Ascending aorta (tissue), 2 donors: ENCODE results near the gene BLACAT1. TPM values are rescaled to one million over a fixed set of nuclear protein-coding genes. Genes with fewer than 3 reads are reported as not detected.

ENCODE experiments used
- DNase-seq, 2 donors: peaks; one replicate each; pipeline ENCODE4 v3.0.0-alpha.2; 2019; ENCODE audit warnings: low spot score in 2 of 2
- H3K27ac ChIP-seq, 2 donors: fragments of 200-600 bp; sonication (generic); one replicate each; pipeline ENCODE4 v1.5.1; 2016 to 2017; ENCODE audit warnings: mild to moderate bottlenecking in 1 of 2
- H3K27me3 ChIP-seq: fragments of 200-600 bp; sonication (generic); one replicate; pipeline ENCODE4 v1.5.1; 2017
- H3K36me3 ChIP-seq, 2 donors: fragments of 200-600 bp; sonication (generic); one replicate each; pipeline ENCODE4 v1.5.1; 2016
- H3K4me1 ChIP-seq, 2 donors: fragments of 200-600 bp; sonication (generic); one replicate each; pipeline ENCODE4 v1.5.1; 2016 to 2017; ENCODE audit warnings: mild to moderate bottlenecking in 1 of 2
- H3K4me3 ChIP-seq, 2 donors: fragments of 200-600 bp; sonication (generic); one replicate each; pipeline ENCODE4 v1.5.1; 2016 to 2017; ENCODE audit warnings: mild to moderate bottlenecking in 1 of 2
- H3K9me3 ChIP-seq, 2 donors: fragments of 200-600 bp; sonication (generic); one replicate each; pipeline ENCODE4 v1.5.1; 2016
- intact Hi-C: fragments of 100-400 bp; cut with DNase I; formaldehyde crosslinking; loops from one replicate; pipeline ENCODE4 v1.15.1; 2023
- total RNA-seq: library from RNA; depleted of rRNA; stranded (reverse); fragments of >200 nt; gene quantifications from one replicate; pipeline ENCODE4 v1.1.0, GENCODE V29; 2016
- TF ChIP-seq, protein P1 (sequence below), 3 experiments: fragments of 200-600 bp in 2 of 3; fragments of 450-650 bp in 1 of 3; sonication (generic) in 2 of 3; IDR thresholded peaks; one replicate each; pipeline ENCODE4 v1.5.1; 2016 to 2019; ENCODE audit warnings: antibody characterized with exemption in 3 of 3, mild to moderate bottlenecking in 1 of 3, moderate library complexity in 1 of 3

BLACAT1 gene
- total RNA-seq, 1 donor from 2014 or later, result not detected

DNA sequence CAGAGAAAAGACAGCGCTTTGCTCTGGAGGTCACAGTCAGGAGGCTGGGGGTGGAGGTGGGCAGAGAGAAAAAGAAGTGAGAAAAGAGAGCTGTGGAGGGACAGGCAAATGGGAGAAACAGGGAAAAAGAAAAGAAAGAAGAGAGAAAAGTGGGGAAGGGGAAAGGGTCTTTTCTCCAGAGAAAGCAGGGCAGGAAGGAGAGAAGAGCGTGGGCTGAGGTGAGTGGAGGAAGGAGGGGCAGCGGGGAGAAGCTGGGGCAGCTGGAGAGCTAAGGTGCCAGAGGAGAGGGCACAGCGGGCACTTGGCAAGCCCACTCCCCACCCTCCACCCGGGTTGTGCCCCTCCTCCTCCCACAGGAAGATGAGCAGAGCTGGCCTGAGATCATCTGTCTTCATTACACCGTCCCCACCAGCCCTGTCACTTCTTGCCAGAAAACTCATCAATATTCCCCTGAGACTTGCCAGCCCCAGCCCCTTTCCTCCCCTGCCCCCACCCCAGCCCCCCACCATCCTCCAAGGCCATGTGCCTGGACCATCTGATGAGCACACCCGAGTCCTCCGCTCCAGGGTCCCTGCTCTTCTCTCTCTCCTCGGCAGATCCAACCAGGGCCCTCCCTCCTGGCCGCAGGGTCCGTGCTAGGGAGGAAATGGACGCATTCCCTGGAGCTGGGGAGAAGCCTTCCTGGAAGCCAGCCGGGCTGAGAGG, 17.0 kb upstream of the BLACAT1 start:
- H3K36me3 ChIP-seq, result no peaks in the 10 kb centered on the region
- H3K27ac ChIP-seq, result no peak overlapping the region
- H3K9me3 ChIP-seq, result peaks cover 0 to 7% of the 10 kb centered on the region in 2 donors
- H3K4me3 ChIP-seq, result no peak overlapping the region
- intact Hi-C loops, result no loop called here
- no peak for DNase-seq
- H3K27me3 ChIP-seq, result no peaks in the 10 kb centered on the region
- H3K4me1 ChIP-seq, result peaks cover 0 to 3% of the 10 kb centered on the region in 2 donors
- TF ChIP-seq, protein P1, sequence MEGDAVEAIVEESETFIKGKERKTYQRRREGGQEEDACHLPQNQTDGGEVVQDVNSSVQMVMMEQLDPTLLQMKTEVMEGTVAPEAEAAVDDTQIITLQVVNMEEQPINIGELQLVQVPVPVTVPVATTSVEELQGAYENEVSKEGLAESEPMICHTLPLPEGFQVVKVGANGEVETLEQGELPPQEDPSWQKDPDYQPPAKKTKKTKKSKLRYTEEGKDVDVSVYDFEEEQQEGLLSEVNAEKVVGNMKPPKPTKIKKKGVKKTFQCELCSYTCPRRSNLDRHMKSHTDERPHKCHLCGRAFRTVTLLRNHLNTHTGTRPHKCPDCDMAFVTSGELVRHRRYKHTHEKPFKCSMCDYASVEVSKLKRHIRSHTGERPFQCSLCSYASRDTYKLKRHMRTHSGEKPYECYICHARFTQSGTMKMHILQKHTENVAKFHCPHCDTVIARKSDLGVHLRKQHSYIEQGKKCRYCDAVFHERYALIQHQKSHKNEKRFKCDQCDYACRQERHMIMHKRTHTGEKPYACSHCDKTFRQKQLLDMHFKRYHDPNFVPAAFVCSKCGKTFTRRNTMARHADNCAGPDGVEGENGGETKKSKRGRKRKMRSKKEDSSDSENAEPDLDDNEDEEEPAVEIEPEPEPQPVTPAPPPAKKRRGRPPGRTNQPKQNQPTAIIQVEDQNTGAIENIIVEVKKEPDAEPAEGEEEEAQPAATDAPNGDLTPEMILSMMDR (IDR thresholded peaks at IDR 0.05), result no peak

DNA sequence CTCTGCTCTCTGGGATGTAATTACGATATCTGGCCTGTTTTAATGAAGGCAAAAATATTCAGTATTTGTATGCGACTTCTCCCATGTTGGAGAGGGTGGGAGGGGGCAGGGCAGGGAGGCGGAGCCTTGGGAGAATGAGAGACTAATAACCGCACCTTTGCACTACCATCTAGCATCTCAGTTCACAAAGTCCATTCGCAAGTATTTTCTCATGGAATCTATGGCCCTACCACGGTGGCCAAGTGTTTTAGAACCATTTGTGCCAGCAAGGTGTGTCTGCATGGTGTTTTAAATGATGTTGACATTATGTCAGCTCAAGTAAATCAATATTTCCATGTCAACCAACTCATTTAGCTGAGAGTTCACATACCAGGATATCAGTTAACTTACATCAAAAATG, 14.3 kb upstream of the BLACAT1 start:
- no peak overlapping the region for H3K4me3 ChIP-seq
- DNase-seq, result no peak
- H3K4me1 ChIP-seq, result no peaks in the 10 kb centered on the region
- H3K27ac ChIP-seq, result no peak overlapping the region
- TF ChIP-seq, protein P1 (IDR thresholded peaks at IDR 0.05), result no peak
- H3K9me3 ChIP-seq, result peaks cover 0 to 2% of the 10 kb centered on the region in 2 donors
- H3K36me3 ChIP-seq, result no peaks in the 10 kb centered on the region
- intact Hi-C loops, result no loop called here
- no peaks in the 10 kb centered on the region for H3K27me3 ChIP-seq

DNA sequence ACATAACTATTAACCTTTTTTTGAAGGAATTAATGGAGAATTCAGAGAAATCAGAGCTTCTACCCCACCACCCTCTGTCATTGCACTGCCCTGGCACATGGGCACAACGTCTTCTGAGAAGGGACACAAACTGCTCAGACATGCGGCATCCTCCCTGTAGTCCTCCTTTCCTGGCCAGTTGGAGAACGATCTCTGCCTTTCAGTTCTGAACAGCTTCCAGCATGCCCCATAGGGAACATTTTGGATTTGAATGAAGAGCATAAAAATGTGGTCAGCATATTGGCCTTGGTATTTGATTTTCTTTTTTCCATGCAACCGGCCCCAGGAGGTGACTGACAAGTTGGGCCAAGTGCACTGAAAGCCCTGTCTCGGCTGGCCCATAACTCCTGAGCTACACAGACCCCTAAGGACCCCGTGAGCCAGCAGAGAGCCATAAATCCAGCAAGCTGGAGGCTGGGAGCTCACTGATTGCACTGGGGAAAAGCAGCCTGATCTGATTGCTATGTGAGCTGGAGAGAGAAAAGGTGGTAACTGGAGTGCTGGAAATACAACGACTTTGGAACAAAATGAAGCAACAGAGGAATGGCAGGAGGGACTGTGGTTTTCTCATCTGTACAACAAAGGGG, 10.9 kb upstream of the BLACAT1 start:
- H3K27me3 ChIP-seq, result no peaks in the 10 kb centered on the region
- H3K36me3 ChIP-seq, result no peaks in the 10 kb centered on the region
- no peaks in the 10 kb centered on the region for H3K9me3 ChIP-seq
- no peak for DNase-seq
- intact Hi-C loops, result no loop called here
- no peak overlapping the region for H3K27ac ChIP-seq
- H3K4me3 ChIP-seq, result no peak overlapping the region
- H3K4me1 ChIP-seq, result no peaks in the 10 kb centered on the region
- TF ChIP-seq, protein P1 (IDR thresholded peaks at IDR 0.05), result no peak

DNA sequence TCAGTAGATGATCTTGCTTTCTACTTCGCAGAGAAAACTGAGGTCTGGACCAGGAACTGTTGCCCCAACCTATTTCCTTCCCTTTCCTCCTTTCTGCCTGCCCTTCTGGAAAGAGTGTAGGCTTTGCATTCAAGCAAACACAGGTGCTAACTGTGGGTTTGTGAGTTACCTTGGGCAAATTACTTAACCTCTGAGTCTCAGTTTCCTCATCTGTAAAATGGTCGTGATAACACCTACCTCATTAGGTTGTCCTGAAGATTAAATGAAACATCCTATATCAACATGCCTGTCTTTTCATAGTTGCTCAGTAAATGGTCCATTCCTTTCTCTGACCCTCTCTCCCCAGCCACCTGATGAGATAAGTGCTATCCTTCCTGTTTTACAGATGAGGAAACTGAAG, 9.5 kb upstream of the BLACAT1 start:
- Histone ChIP-seq H3K9me3 (no peaks in the 10 kb centered on the region), H3K27ac (no peak overlapping the region), H3K27me3 (no peaks in the 10 kb centered on the region), H3K4me1 (no peaks in the 10 kb centered on the region), H3K36me3 (no peaks in the 10 kb centered on the region), H3K4me3 (no peak overlapping the region)
- intact Hi-C loops, result no loop called here
- no peak for DNase-seq
- TF ChIP-seq, protein P1 (IDR thresholded peaks at IDR 0.05), result no peak

DNA sequence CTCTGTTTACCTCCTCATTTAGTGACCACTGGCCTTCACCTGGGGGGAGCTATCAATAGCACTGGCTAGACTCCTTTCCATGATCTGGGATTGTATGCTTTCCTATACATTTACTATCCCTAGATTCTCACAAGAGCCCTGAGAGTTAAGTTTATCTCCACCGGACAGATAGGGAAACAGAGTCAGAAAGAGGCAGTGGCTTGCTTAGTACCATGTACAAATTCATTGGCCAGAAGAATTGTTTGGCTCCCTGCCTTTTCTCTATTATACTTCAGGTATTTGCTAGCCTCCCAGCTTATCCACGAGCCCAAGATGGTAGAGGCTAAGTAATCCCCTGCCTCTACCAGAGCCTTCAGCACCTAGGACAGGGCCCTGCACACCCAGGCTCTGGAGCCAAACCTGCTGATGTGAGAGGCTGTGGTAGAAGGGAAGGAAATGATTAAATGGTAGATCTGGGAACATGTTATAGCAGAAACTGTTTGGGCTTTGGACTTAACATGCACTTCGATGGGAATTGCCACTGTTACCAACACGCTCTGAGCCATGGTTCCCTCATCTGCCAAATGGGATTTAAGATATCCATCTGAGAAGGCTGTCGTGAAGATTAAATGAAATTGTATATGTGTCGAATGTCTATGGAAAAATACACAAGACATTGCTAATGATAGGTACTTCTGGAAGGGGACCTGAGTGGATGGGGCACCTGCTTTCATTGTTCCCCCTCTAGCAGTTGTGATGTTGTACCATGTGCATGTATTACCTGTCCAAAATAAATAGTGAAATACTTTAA, 3.1 kb upstream of the BLACAT1 start:
- no peaks in the 10 kb centered on the region for H3K9me3 ChIP-seq
- peaks cover 4 to 15% of the 10 kb centered on the region in 2 donors for H3K4me1 ChIP-seq
- no peaks in the 10 kb centered on the region for H3K36me3 ChIP-seq
- H3K27me3 ChIP-seq, result peaks cover 16% of the 10 kb centered on the region
- intact Hi-C loops, result no loop called here
- no peak overlapping the region for H3K4me3 ChIP-seq
- H3K27ac ChIP-seq, result no peak overlapping the region
- DNase-seq, result no peak
- TF ChIP-seq, protein P1 (IDR thresholded peaks at IDR 0.05), result no peak
